IPS-11a (cell line): Measurements from ENCODE around the gene KRT7.
"Not testable (repeated sequence)": the region's sequence is repeated elsewhere in the genome, so short reads cannot be mapped to it uniquely, and the experiment has no call there.

Experiments used
- H3K4me3 ChIP-seq: one replicate; pipeline ENCODE4 v1.5.1; 2013; ENCODE audit warnings: low read depth, low read length, control low read depth

KRT7 gene

DNA sequence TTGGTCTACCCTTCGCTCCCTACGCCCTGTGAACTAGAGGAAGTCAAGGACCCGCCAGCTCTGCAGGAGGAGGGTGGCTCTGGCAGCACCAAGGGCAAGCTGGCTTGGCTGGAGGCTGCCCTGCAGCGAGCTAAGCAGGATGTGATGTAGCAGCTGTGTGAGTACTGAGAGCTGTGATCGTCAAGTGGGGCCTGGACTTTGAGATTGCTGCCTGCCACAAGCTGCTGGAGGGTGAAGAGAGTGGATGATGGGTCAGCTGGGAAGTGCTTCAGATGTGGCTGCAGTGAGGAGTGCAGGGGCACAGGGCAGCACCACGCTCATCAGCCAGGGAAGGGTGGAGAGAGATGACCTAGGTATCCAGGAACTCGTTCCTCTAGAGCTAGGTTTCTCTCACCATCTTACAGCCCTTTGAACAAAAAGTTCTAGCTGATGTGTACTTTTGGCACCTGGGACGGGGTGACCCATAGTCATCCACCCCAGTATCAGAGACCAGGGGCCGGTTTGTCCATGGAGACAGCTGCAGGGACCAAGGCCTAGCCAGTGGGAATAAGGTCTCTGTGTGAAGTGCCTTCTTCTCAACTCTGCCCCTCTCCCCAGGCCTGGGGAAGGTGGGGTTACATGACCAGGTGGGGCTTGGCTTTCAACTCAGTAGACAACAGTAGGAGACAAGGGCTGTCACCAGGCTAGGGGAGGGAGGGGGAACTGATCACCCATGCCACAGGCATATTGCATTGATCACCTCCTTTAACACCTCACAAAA, 44.6 kb downstream of the KRT7 start:
- H3K4me3 ChIP-seq: no peak overlapping the region

- peak overlapping the region; percentile 6 for H3K4me3 ChIP-seq
Observed at GRCh38 chr12:52278575-52279421, 45.8 kb downstream of the KRT7 start.

GRCh38 chr12:52279422-52280318, 46.6 kb downstream of the KRT7 start:
- no peak overlapping the region for H3K4me3 ChIP-seq

DNA sequence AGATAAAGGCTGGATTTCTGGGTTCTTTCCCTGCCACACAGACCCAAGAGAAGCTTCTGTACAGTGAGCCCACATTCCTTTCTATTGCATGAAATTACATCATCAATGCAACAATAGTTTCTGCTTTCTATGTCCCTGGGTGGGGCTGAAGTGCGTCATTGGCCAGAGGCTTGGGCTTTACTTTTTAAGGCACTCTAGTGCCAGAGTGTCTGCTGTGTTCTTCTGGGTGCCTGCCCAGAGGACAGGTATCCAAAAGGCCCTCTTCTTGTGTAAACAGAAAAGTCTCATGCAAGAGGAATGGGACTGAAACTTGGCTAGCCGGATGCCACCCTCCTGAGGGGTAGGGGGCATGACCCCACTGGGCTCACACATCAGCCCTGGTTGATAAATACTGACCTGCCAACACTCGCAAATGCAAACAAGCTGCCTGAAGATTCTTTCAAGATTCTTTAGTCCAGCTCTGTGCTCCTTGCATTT, 47.3 kb downstream of the KRT7 start:
- H3K4me3 ChIP-seq: no peak overlapping the region

DNA sequence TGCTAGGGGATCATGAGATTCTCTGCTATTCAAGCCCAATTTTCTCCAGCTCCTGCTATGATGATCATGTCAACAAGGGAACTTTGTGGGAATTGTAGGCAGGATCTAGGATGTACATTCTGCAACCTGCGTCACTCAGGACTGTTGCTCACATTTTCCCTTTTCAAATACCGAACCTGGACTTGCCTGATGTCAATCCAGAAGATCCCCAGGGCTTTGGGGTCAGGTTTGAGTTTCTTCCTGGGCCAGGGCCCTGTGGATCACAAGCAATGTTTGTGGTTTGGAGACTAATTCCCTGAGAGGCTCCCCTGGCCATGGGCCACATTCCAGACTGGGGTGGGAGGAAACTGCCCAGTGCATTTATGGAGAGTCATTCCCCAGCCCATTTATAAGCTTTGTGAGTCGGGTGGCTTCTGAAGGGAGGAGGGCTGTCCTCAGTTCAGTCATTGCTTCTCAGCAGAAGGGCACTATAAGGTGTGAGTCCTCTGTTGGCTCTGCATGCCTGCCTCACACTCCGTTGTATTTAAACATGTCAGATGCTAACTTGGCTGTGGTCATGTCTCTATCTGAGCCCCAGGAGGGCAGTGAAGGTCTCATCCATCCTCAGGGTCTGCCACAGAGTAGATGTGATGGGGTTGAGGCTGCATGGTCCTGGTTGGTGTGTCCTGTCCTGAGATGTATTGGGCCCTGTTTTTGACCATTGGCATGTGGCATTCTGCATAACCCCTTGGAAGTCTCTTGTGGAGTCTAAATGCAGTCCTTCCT, 47.9 kb downstream of the KRT7 start:
- H3K4me3 ChIP-seq: no peak overlapping the region

GRCh38 chr12:52284562-52285171, 51.6 kb downstream of the KRT7 start:
- no peak overlapping the region for H3K4me3 ChIP-seq

GRCh38 chr12:52285172-52285745, 52.2 kb downstream of the KRT7 start:
- no peak overlapping the region for H3K4me3 ChIP-seq

DNA sequence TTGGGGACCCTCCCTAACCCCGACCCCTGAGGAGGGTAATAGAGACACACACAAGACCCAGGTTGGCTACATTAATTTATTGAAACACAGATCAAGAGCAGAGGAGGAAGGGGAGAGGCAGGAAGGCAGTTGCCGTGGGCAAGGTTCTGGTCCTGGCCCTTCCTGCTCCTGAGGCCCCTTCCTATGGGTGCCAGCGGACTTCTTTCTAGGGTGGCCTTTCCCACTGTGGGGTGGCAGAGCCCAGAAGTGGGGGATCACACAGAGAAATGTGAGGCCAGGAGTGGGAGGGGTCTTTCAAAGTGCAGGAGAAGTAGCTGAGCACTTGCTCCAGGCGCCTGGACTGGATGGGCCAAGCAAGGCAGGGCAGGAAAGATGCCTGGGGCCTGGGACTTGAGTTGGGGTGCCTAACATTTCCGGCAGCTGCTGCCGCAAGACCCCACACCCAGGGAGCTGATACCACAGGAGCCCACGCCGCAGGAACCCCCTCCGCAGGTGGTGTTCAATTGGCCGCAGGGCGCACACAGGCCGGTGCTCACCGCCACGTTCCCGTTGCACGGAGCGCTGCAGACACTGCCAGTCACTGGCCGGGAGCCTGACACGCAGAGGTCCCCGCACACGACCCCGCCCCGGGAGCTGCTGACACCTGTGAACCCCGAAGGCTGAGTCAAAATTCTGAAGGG, 52.9 kb downstream of the KRT7 start:
- no peak overlapping the region for H3K4me3 ChIP-seq

GRCh38 chr12:52286857-52287785, 54.1 kb downstream of the KRT7 start:
- not testable (repeated sequence) for H3K4me3 ChIP-seq

DNA sequence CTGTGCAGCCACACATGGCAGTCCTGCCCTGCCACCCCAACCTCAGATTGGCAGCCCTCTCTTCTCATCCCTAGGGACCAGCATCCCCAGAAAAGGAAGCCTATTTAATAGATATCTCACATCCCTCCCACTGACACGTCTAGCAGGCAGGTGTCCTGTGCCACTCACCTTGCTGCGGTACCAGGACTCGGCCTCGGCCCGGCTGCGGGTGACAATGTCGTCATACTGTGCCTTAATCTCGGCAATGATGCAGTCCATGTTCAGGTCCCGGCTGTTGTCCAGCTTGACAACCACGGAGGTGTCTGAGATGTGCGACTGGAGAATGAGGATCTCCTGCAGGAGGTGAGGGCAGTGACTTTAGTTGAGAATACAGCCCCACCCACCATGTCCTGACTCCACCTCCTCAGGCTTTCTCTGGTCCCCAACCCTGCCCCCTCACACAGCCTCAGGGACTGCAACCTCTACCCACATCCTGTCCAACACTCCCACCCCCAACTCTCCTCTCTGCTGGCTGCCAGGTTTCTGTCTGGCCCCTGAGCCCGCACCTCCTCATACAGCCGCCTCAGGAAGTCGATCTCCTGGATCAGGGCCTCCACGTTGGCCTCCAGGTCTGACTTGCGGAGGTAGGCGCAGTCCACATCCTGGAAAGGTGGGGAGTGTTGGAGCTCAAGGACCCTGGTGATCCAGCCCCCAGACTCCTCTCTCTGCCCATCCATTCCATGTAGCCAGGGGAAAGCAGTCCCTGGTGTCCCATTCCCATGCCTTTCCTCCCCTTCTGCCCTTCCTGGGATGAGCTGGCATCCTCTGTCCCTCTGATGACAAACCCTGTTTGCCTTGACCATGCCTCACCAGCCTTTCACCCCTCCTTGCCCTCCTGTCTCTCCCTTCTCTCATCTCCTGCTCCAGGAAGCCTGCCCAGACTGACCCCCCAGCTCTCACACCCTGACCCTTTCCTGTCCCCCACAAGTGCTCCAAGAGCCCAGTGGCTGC, 55.1 kb downstream of the KRT7 start:
- H3K4me3 ChIP-seq: not testable (repeated sequence)

DNA sequence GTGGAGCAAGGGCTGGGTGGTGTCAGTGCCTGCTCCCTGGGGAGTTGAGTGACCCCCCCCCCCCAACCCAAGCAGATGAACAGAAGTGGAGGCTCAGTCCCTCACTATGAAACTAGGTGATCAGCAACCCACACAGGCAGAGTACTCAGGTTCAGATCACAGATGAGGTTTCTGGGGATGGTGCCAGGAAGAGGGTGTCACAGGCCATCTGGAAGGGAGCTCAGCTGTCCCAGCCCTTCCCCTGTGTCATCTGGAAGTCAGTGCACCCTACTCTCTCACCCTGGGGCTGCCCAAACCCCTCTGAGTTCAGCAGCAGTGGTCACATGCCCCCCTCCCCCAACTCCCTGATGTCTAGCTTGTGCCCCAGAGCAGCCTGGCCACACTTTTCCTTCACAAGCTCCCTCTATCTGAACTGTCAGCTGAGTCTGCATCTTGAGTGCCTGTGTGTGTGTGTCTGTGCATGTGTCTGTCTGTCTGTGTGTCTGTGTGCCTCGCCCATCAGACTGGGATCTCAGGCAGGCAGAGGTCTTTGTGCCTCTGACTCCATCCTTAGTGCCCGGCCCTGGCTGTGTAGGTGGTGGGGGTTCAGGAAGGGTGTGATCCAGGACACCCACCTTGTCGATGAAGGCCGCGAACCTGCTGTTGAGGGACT, 57.6 kb downstream of the KRT7 start:
- not testable (repeated sequence) for H3K4me3 ChIP-seq

GRCh38 chr12:52291267-52291935, 58.4 kb downstream of the KRT7 start, which contains the start of gene KRT81:
KRT81 (minus strand) TSS chr12:52291534; CDS start chr12:52291465, 69 bp downstream.
- no peak within 1 kb of the TSS for H3K4me3 ChIP-seq

DNA sequence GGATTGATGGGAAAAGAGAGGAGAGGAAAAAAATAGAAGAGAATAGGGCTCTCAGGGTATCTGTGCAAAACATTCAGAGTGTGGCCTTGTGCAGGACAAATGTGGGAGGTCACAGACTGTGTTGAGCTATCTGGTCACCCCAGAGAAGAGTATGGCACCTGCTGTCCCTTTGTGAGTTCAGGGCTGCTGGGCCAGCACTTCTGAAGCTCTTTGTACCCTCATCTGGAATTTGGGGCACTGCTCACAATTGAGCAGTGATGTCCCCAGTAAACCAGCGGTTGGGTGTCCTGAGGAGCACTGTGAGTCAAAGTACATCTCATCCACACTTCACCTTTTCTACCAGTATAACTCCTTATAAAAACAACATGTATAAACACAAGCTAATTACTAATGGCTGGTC, 60.9 kb downstream of the KRT7 start:
- no peak overlapping the region for H3K4me3 ChIP-seq

GRCh38 chr12:52294803-52295202, 61.8 kb downstream of the KRT7 start:
- no peak overlapping the region for H3K4me3 ChIP-seq

- no peak overlapping the region for H3K4me3 ChIP-seq
Observed at GRCh38 chr12:52295663-52296062, 62.6 kb downstream of the KRT7 start.
